Stomach smooth muscle (tissue), 2 donors: ENCODE measurements around the gene STAP2.
A peak's percentile ranks its signal among the peaks of the same experiment; 100 is the strongest.

ENCODE experiments used
- H3K27ac ChIP-seq: one replicate; pipeline ENCODE4 v1.7.0; 2013; ENCODE audit warnings: mild to moderate bottlenecking, low read length, inconsistent platforms
- H3K27me3 ChIP-seq, 2 donors: one replicate each; pipeline ENCODE4 v1.7.0; 2013; ENCODE audit warnings: low read length in 2 of 2; ENCODE audit not compliant: insufficient read depth in 2 of 2, control insufficient read depth in 1 of 2
- H3K36me3 ChIP-seq, 2 donors: one replicate each; pipeline ENCODE4 v1.7.0; 2013; ENCODE audit warnings: low read length in 2 of 2; ENCODE audit not compliant: control insufficient read depth in 2 of 2, insufficient read depth in 2 of 2
- H3K4me1 ChIP-seq: one replicate; pipeline ENCODE4 v1.7.0; 2013; ENCODE audit warnings: low read length; ENCODE audit not compliant: control insufficient read depth, insufficient read depth
- H3K4me3 ChIP-seq, 2 donors: one replicate each; pipeline ENCODE4 v1.7.0; 2013; ENCODE audit warnings: low read length in 2 of 2
- H3K9ac ChIP-seq, 2 donors: one replicate each; pipeline ENCODE4 v1.7.0; 2013; ENCODE audit warnings: low read length in 2 of 2, mild to moderate bottlenecking in 1 of 2
- H3K9me3 ChIP-seq, 2 donors: one replicate each; pipeline ENCODE4 v1.7.0; 2013; ENCODE audit warnings: low read length in 2 of 2; ENCODE audit not compliant: control insufficient read depth in 2 of 2
- donor health status: healthy.
- donor health status: Pancreatic carcinoma.

STAP2 gene

GRCh38 chr19:4338441-4339355 lies at the start of gene STAP2:
STAP2 (minus strand) TSS chr19:4338827; CDS start chr19:4338753, 74 bp downstream.
- Histone ChIP-seq H3K27ac (no peak within 1 kb of the TSS), H3K9ac (peak within 1 kb of the TSS; percentile 61 to 66), H3K27me3 (no peaks in the 10 kb centered on the region), H3K4me3 (peak within 1 kb of the TSS; percentile 72 to 73), H3K9me3 (no peaks in the 10 kb centered on the region), H3K4me1 (peaks cover 18% of the 10 kb centered on the region), H3K36me3 (no peaks in the 10 kb centered on the region)

GRCh38 chr19:4386041-4386782 lies 47.6 kb upstream of the STAP2 start:
- peaks cover 32% of the 10 kb centered on the region for H3K4me1 ChIP-seq
- H3K9me3 ChIP-seq: no peaks in the 10 kb centered on the region
- no peaks in the 10 kb centered on the region for H3K27me3 ChIP-seq
- no peak overlapping the region for H3K9ac ChIP-seq
- no peak overlapping the region for H3K4me3 ChIP-seq
- no peak overlapping the region for H3K27ac ChIP-seq
- H3K36me3 ChIP-seq: peaks cover 6 to 8% of the 10 kb centered on the region in 2 donors

GRCh38 chr19:4385291-4386040 lies 46.8 kb upstream of the STAP2 start:
- Histone ChIP-seq H3K27ac (no peak overlapping the region), H3K4me1 (peaks cover 32% of the 10 kb centered on the region), H3K36me3 (peaks cover 6 to 8% of the 10 kb centered on the region in 2 donors), H3K9me3 (no peaks in the 10 kb centered on the region), H3K27me3 (no peaks in the 10 kb centered on the region), H3K4me3 (no peak overlapping the region), H3K9ac (no peak overlapping the region)

GRCh38 chr19:4380254-4380727 lies 41.7 kb upstream of the STAP2 start:
- no peak overlapping the region for H3K9ac ChIP-seq
- H3K4me1 ChIP-seq: peaks cover 43% of the 10 kb centered on the region
- H3K9me3 ChIP-seq: no peaks in the 10 kb centered on the region
- H3K4me3 ChIP-seq: no peak overlapping the region
- no peaks in the 10 kb centered on the region for H3K27me3 ChIP-seq
- H3K36me3 ChIP-seq: peaks cover 6% of the 10 kb centered on the region in 2 donors
- H3K27ac ChIP-seq: no peak overlapping the region

GRCh38 chr19:4379383-4380253 lies 41.0 kb upstream of the STAP2 start:
- Histone ChIP-seq H3K27ac (no peak overlapping the region), H3K4me1 (peaks cover 50% of the 10 kb centered on the region), H3K27me3 (no peaks in the 10 kb centered on the region), H3K36me3 (peaks cover 5% of the 10 kb centered on the region in 2 donors), H3K9ac (no peak overlapping the region), H3K4me3 (no peak overlapping the region), H3K9me3 (no peaks in the 10 kb centered on the region)

- H3K27me3 ChIP-seq: no peaks in the 10 kb centered on the region
- H3K9ac ChIP-seq: no peak overlapping the region
- H3K4me3 ChIP-seq: no peak overlapping the region
- H3K4me1 ChIP-seq: peaks cover 56% of the 10 kb centered on the region
- H3K9me3 ChIP-seq: no peaks in the 10 kb centered on the region
- H3K27ac ChIP-seq: no peak overlapping the region
- peaks cover 0 to 2% of the 10 kb centered on the region in 2 donors for H3K36me3 ChIP-seq
These were observed 40.3 kb upstream of the STAP2 start for GRCh38 chr19:4378886-4379285.

- no peaks in the 10 kb centered on the region for H3K9me3 ChIP-seq
- peaks cover 72% of the 10 kb centered on the region for H3K4me1 ChIP-seq
- no peaks in the 10 kb centered on the region for H3K36me3 ChIP-seq
- H3K4me3 ChIP-seq: no peak overlapping the region
- no peaks in the 10 kb centered on the region for H3K27me3 ChIP-seq
- no peak overlapping the region for H3K27ac ChIP-seq
- no peak overlapping the region for H3K9ac ChIP-seq
These were observed 38.6 kb upstream of the STAP2 start for GRCh38 chr19:4376991-4377781.

GRCh38 chr19:4376671-4376990 lies 38.0 kb upstream of the STAP2 start:
- no peak overlapping the region for H3K27ac ChIP-seq
- H3K4me3 ChIP-seq: no peak overlapping the region
- H3K9me3 ChIP-seq: no peaks in the 10 kb centered on the region
- H3K27me3 ChIP-seq: no peaks in the 10 kb centered on the region
- H3K9ac ChIP-seq: peak overlapping the region in 1 of 2 donors; percentile 36
- no peaks in the 10 kb centered on the region for H3K36me3 ChIP-seq
- H3K4me1 ChIP-seq: peaks cover 77% of the 10 kb centered on the region

- H3K4me3 ChIP-seq: no peak overlapping the region
- peak overlapping the region in 1 of 2 donors; percentile 21 for H3K9ac ChIP-seq
- H3K27ac ChIP-seq: peak overlapping the region; percentile 31
- no peaks in the 10 kb centered on the region for H3K27me3 ChIP-seq
- no peaks in the 10 kb centered on the region for H3K9me3 ChIP-seq
- H3K4me1 ChIP-seq: peaks cover 82% of the 10 kb centered on the region
- H3K36me3 ChIP-seq: no peaks in the 10 kb centered on the region
These were observed 37.5 kb upstream of the STAP2 start for GRCh38 chr19:4376028-4376670.
